HG03025 (cell line): ENCODE measurements around the gene RNF157.
A peak's percentile ranks its signal among the peaks of the same experiment; 100 is the strongest.

ENCODE experiments used
- ATAC-seq: cut with Tn5 transposase; IDR thresholded peaks from one replicate; pipeline ENCODE4 v1.9.1; 2021; ENCODE audit warnings: mild to moderate bottlenecking, moderate library complexity; ENCODE audit not compliant: unreplicated experiment, low FRiP score

RNF157 gene

GRCh38 chr17:76103274-76104139 lies 136.8 kb downstream of the RNF157 start, which contains the start of gene EXOC7:
Gene EXOC7, minus strand, starts transcription at chr17:76103787. Its CDS starts 95 bp downstream, at chr17:76103692.
- peak; percentile 79 for ATAC-seq

- ATAC-seq, result peak; percentile 26
Observed at GRCh38 chr17:76102944-76103273, 137.4 kb downstream of the RNF157 start.

DNA sequence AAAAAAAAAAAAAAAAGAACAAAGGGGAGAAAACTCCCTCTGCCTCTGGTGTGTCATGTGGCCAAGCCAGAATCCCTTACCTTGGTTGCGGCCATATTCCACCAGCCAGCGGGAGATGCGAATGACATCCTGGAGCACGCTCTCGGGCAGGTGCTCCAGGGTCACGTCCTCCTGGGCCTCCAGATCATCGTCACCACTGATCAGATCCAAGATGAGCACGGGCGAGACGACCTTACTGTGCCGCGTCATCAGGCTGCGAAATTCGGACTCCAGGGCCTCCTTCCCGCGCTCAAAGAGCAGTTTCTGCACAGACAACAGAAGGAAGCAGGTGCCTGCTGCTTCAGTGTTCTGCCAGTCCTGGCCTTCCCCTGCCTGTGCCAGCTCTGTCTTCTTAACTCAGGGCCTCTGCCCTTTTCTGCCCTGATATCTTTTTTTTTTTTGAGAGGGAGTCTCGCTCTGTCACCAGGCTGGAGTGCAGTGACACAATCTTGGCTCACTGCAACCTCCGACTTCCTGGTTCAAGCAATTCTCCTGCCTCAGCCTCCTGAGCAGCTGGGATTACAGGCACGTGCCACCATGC lies 142.5 kb downstream of the RNF157 start:
- no peak for ATAC-seq

DNA sequence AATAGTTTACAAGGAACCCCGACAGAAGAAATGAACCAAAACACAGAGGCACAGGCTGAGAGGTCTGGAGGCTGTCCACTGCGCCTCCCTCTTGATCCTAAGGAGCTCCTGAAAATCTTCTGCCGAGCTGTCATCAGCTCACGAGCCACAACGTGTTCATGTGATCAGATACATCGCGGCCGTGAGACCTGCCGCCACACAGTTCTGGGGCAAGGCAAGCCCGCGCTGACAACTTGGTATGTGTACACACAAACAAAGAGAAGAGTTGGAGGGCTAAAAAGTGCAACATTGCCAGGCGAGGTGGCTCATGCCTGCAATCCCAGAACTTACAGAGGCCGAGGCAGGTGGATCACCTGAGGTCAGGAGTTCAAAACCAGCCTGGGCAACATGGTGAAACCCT lies 144.3 kb downstream of the RNF157 start:
- no peak for ATAC-seq

GRCh38 chr17:76094046-76094445 lies 146.2 kb downstream of the RNF157 start:
- ATAC-seq, result no peak

- no peak for ATAC-seq
Observed at GRCh38 chr17:76092526-76093413, 147.5 kb downstream of the RNF157 start.
